ENCODE results near the gene NOL4L.

DNA sequence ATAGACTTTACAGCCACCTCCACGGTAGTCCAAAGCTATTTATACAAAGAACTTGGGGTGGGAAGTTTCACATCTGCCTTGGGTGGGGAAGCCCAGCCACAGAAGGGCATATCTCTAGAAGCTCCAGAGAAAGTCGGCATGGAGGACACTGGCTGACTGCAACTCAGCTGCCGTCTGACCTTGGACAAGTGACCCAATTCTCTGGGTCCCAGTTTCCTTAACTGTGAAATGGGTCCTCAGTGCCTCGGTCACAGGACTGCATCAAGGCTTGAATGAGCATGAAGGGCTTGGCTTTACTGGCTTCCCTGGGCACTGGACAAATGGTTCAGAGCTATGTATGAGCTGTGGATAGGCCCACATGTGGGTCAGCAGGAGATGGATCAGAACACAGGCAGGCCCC is 58.6 kb downstream of the NOL4L start:
- TF ChIP-seq, protein P1, sequence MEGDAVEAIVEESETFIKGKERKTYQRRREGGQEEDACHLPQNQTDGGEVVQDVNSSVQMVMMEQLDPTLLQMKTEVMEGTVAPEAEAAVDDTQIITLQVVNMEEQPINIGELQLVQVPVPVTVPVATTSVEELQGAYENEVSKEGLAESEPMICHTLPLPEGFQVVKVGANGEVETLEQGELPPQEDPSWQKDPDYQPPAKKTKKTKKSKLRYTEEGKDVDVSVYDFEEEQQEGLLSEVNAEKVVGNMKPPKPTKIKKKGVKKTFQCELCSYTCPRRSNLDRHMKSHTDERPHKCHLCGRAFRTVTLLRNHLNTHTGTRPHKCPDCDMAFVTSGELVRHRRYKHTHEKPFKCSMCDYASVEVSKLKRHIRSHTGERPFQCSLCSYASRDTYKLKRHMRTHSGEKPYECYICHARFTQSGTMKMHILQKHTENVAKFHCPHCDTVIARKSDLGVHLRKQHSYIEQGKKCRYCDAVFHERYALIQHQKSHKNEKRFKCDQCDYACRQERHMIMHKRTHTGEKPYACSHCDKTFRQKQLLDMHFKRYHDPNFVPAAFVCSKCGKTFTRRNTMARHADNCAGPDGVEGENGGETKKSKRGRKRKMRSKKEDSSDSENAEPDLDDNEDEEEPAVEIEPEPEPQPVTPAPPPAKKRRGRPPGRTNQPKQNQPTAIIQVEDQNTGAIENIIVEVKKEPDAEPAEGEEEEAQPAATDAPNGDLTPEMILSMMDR (IDR thresholded peaks at IDR 0.05; ENCODE audit: poor library complexity), result no peak
- no peak for TF ChIP-seq EZH2 (IDR thresholded peaks at IDR 0.05; ENCODE audit: borderline replicate concordance)
